Measurements from ENCODE around the gene RASGEF1C.

- TF ChIP-seq, protein P1, sequence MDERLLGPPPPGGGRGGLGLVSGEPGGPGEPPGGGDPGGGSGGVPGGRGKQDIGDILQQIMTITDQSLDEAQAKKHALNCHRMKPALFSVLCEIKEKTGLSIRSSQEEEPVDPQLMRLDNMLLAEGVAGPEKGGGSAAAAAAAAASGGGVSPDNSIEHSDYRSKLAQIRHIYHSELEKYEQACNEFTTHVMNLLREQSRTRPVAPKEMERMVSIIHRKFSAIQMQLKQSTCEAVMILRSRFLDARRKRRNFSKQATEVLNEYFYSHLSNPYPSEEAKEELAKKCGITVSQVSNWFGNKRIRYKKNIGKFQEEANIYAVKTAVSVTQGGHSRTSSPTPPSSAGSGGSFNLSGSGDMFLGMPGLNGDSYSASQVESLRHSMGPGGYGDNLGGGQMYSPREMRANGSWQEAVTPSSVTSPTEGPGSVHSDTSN (CRISPR knock-in tag; IDR thresholded peaks at IDR 0.05) = no peak
- TF ChIP-seq MAX (IDR thresholded peaks at IDR 0.05) (no peak), MEIS2 (CRISPR knock-in tag; IDR thresholded peaks at IDR 0.05) (no peak), POLR2A (IDR thresholded peaks at IDR 0.05; ENCODE audit: insufficient read depth in 1 of 2, low read depth in 2 of 2, low read length in 2 of 2) (no peak), ETS1 (CRISPR knock-in tag; IDR thresholded peaks at IDR 0.05) (no peak)
Measured at GRCh38 chr5:180180846-180181245, 28.2 kb downstream of the RASGEF1C start.
